ENCODE results near the gene HAUS8. TPM values are rescaled to one million over a fixed set of nuclear protein-coding genes. Genes with fewer than 3 reads are reported as not detected.
"Not testable (repeated sequence)": the region's sequence is repeated elsewhere in the genome, so short reads cannot be mapped to it uniquely, and the experiment has no call there.

Gene HAUS8
- total and polyA plus RNA-seq, 2 experiments from 2014 or later, result 2.8 to 5.5 TPM

- Histone ChIP-seq H4K20me1 (ENCODE audit: insufficient read depth, poor library complexity, severe bottlenecking) (no peaks in the 10 kb centered on the region), H3K27me3 (no peaks in the 10 kb centered on the region), H3K4me3 (no peak overlapping the region), H2AFZ (no peak overlapping the region), H3K9me3 (ENCODE audit: low read depth) (no peaks in the 10 kb centered on the region), H3K4me1 (ENCODE audit: insufficient read depth) (peaks cover 10% of the 10 kb centered on the region), H3K36me3 (replicated peaks; ENCODE audit: insufficient read depth, low read depth) (no peaks in the 10 kb centered on the region), H3K79me2 (peaks cover 37% of the 10 kb centered on the region), H3K27ac (peak overlapping the region; percentile 81), H3K9me2 (replicated peaks; ENCODE audit: insufficient read depth) (no peaks in the 10 kb centered on the region), H3K4me2 (peak overlapping the region; percentile 56)
- TF ChIP-seq EZH2phosphoT487 (IDR thresholded peaks at IDR 0.05; ENCODE audit: low read depth, severe bottlenecking, unreplicated experiment) (no peak), EZH2 (IDR thresholded peaks at IDR 0.05; ENCODE audit: borderline replicate concordance) (no peak)
- TF ChIP-seq, protein P1, sequence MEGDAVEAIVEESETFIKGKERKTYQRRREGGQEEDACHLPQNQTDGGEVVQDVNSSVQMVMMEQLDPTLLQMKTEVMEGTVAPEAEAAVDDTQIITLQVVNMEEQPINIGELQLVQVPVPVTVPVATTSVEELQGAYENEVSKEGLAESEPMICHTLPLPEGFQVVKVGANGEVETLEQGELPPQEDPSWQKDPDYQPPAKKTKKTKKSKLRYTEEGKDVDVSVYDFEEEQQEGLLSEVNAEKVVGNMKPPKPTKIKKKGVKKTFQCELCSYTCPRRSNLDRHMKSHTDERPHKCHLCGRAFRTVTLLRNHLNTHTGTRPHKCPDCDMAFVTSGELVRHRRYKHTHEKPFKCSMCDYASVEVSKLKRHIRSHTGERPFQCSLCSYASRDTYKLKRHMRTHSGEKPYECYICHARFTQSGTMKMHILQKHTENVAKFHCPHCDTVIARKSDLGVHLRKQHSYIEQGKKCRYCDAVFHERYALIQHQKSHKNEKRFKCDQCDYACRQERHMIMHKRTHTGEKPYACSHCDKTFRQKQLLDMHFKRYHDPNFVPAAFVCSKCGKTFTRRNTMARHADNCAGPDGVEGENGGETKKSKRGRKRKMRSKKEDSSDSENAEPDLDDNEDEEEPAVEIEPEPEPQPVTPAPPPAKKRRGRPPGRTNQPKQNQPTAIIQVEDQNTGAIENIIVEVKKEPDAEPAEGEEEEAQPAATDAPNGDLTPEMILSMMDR (IDR thresholded peaks at IDR 0.05; ENCODE audit: poor library complexity), result no peak
- WGBS (ENCODE audit: low lambda C conversion rate, missing lambda C conversion rate), result 57% methylated on average over 27 of the region's 27 CpGs
- peak; percentile 91 for DNase-seq (ENCODE audit: low spot score)
Measured at GRCh38 chr19:17107546-17108452, 32.5 kb upstream of the HAUS8 start.

DNA sequence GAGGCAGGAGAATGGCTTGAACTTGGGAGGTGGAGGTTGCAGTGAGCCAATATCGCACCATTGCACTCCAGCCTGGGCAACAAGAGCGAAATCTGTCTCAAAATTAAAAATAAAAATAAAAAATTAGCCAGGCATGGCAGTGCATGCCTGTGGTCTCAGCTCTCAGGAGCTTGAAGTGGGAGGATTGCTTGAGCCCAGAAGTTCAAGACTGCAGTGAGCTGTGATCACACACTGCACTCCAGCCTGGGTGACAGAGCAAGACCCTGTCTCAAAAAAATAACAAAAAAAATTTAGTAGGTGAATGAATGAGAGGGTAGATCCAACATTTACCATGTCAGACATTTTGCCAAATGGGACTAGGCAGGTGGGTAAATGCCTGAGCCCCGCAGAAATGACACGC is 31.7 kb upstream of the HAUS8 start:
- H3K4me2 ChIP-seq, result not testable (repeated sequence)

GRCh38 chr19:17105556-17105955 is 30.3 kb upstream of the HAUS8 start:
- H3K79me2 ChIP-seq, result peaks cover 38% of the 10 kb centered on the region
- H3K9me2 ChIP-seq (replicated peaks; ENCODE audit: insufficient read depth), result no peaks in the 10 kb centered on the region
- no peak overlapping the region for H2AFZ ChIP-seq
- WGBS (ENCODE audit: low lambda C conversion rate, missing lambda C conversion rate), result 89% methylated on average over 3 of the region's 3 CpGs
- no peaks in the 10 kb centered on the region for H3K27me3 ChIP-seq
- no peaks in the 10 kb centered on the region for H4K20me1 ChIP-seq (ENCODE audit: insufficient read depth, poor library complexity, severe bottlenecking)
- no peak for TF ChIP-seq EZH2 (IDR thresholded peaks at IDR 0.05; ENCODE audit: borderline replicate concordance)
- TF ChIP-seq, protein P1 (IDR thresholded peaks at IDR 0.05; ENCODE audit: poor library complexity), result no peak
- no peak for TF ChIP-seq EZH2phosphoT487 (IDR thresholded peaks at IDR 0.05; ENCODE audit: low read depth, severe bottlenecking, unreplicated experiment)
- DNase-seq (ENCODE audit: low spot score), result no peak
- no peak overlapping the region for H3K4me3 ChIP-seq
- H3K27ac ChIP-seq, result no peak overlapping the region
- H3K36me3 ChIP-seq (replicated peaks; ENCODE audit: insufficient read depth, low read depth), result no peaks in the 10 kb centered on the region
- H3K4me1 ChIP-seq (ENCODE audit: insufficient read depth), result peaks cover 10% of the 10 kb centered on the region
- no peaks in the 10 kb centered on the region for H3K9me3 ChIP-seq (ENCODE audit: low read depth)
- no peak overlapping the region for H3K4me2 ChIP-seq

More for the DNA sequence above, 31.7 kb upstream of the HAUS8 start:
- not testable (repeated sequence) for H2AFZ ChIP-seq; H3K36me3 ChIP-seq (replicated peaks; ENCODE audit: insufficient read depth, low read depth); H3K4me3 ChIP-seq; DNase-seq (ENCODE audit: low spot score); H3K9me2 ChIP-seq (replicated peaks; ENCODE audit: insufficient read depth); H3K27me3 ChIP-seq; H3K9me3 ChIP-seq (ENCODE audit: low read depth); H4K20me1 ChIP-seq (ENCODE audit: insufficient read depth, poor library complexity, severe bottlenecking)
- peaks cover 44% of the 10 kb centered on the region for H3K79me2 ChIP-seq
- peak overlapping the region; percentile 81 for H3K27ac ChIP-seq
- WGBS (ENCODE audit: low lambda C conversion rate, missing lambda C conversion rate), result 97% methylated on average over 4 of the region's 4 CpGs
- peaks cover 10% of the 10 kb centered on the region for H3K4me1 ChIP-seq (ENCODE audit: insufficient read depth)

- Histone ChIP-seq H3K9me3 (ENCODE audit: low read depth) (no peaks in the 10 kb centered on the region), H3K27me3 (no peaks in the 10 kb centered on the region), H3K4me2 (no peak overlapping the region), H3K79me2 (peaks cover 45% of the 10 kb centered on the region), H2AFZ (no peak overlapping the region), H3K4me3 (no peak overlapping the region), H4K20me1 (ENCODE audit: insufficient read depth, poor library complexity, severe bottlenecking) (no peaks in the 10 kb centered on the region), H3K9me2 (replicated peaks; ENCODE audit: insufficient read depth) (no peaks in the 10 kb centered on the region), H3K27ac (no peak overlapping the region), H3K4me1 (ENCODE audit: insufficient read depth) (peaks cover 10% of the 10 kb centered on the region), H3K36me3 (replicated peaks; ENCODE audit: insufficient read depth, low read depth) (no peaks in the 10 kb centered on the region)
- no peak for DNase-seq (ENCODE audit: low spot score)
- TF ChIP-seq, protein P1 (IDR thresholded peaks at IDR 0.05; ENCODE audit: poor library complexity), result no peak
- TF ChIP-seq EZH2phosphoT487 (IDR thresholded peaks at IDR 0.05; ENCODE audit: low read depth, severe bottlenecking, unreplicated experiment) (no peak), EZH2 (IDR thresholded peaks at IDR 0.05; ENCODE audit: borderline replicate concordance) (no peak)
- 94% methylated on average over 7 of the region's 7 CpGs for WGBS (ENCODE audit: low lambda C conversion rate, missing lambda C conversion rate)
Measured at GRCh38 chr19:17104679-17105078, 29.4 kb upstream of the HAUS8 start.

Data from hepatocyte (in vitro differentiated cells).